Sigmoid colon (tissue), 7 donors: ENCODE measurements around the gene SLC22A2. TPM values are rescaled to one million over a fixed set of nuclear protein-coding genes. Genes with fewer than 3 reads are reported as not detected.
"Not testable (repeated sequence)": the region's sequence is repeated elsewhere in the genome, so short reads cannot be mapped to it uniquely, and the experiment has no call there.

Experiments
- DNase-seq: peaks from one replicate; pipeline ENCODE4 v3.0.0-alpha.2; 2019
- H3K27ac ChIP-seq, 4 donors: fragments of 200-600 bp; sonication (generic); one replicate each; pipeline ENCODE4 v1.5.1; 2016 to 2019; ENCODE audit warnings: mild to moderate bottlenecking in 1 of 4
- H3K27me3 ChIP-seq, 3 donors: fragments of 200-600 bp; sonication (generic); one replicate each; pipeline ENCODE4 v1.5.1; 2019; ENCODE audit warnings: mild to moderate bottlenecking in 1 of 3
- H3K36me3 ChIP-seq, 4 donors: fragments of 200-600 bp; sonication (generic); one replicate each; pipeline ENCODE4 v1.5.1; 2016 to 2019
- H3K4me1 ChIP-seq, 4 donors: fragments of 200-600 bp; sonication (generic); one replicate each; pipeline ENCODE4 v1.5.1; 2017 to 2019
- H3K4me3 ChIP-seq, 4 donors: fragments of 200-600 bp; sonication (generic); one replicate each; pipeline ENCODE4 v1.5.1; 2017 to 2019; ENCODE audit warnings: mild to moderate bottlenecking in 2 of 4, moderate library complexity in 1 of 4
- H3K9me3 ChIP-seq, 4 donors: fragments of 200-600 bp in 3 of 4; sonication (generic) in 3 of 4; one replicate each; pipeline versions ENCODE4 v1.5.1 to v1.6.1; 2013 to 2019
- CTCF ChIP-seq, 4 experiments: fragments of 450-650 bp in 3 of 4; fragments of 200-600 bp in 1 of 4; IDR thresholded peaks; one replicate each; pipeline ENCODE4 v1.5.1; 2016 to 2019; ENCODE audit warnings: antibody characterized with exemption in 4 of 4, mild to moderate bottlenecking in 3 of 4, moderate library complexity in 2 of 4
- EP300 ChIP-seq, 4 donors: sonication (generic); formaldehyde crosslinking; IDR thresholded peaks; one replicate each; pipeline ENCODE4 v1.6.1; 2017; ENCODE audit warnings: antibody characterized with exemption in 4 of 4
- POLR2A ChIP-seq, 2 donors: fragments of 450-650 bp; IDR thresholded peaks; one replicate each; pipeline ENCODE4 v1.6.1; 2016; ENCODE audit warnings: antibody characterized with exemption in 2 of 2, mild to moderate bottlenecking in 2 of 2, moderate library complexity in 2 of 2
- POLR2AphosphoS5 ChIP-seq, 4 donors: sonication (generic); formaldehyde crosslinking; IDR thresholded peaks; one replicate each; pipeline ENCODE4 v1.6.1; 2017; ENCODE audit warnings: antibody characterized with exemption in 4 of 4
- WGBS, 2 donors: extraction: QIAGEN DNeasy Blood & Tissue Kit; methylation state at CpG; one replicate each; pipeline ENCODE4 v1.1.7; 2013; 5-methylcytosine and 5-hydroxymethylcytosine counted together
- intact Hi-C: fragments of 100-400 bp; cut with DNase I; formaldehyde crosslinking; loops from one replicate; pipeline ENCODE4 v1.15.1; 2023
- polyA plus RNA-seq, 3 donors: library from polyadenylated mRNA; stranded (reverse); fragments of 200-250 nt; gene quantifications; one replicate each; pipeline ENCODE4 v1.2.3, GENCODE V29; 2013
- total RNA-seq, 4 donors: library from RNA; depleted of rRNA; stranded (reverse); fragments of >200 nt; gene quantifications; one replicate each; pipeline ENCODE4 v1.1.0, GENCODE V29; 2016
- donor health status: healthy with polysubstance abuse.
- donor health status: Bipolar disorder and iron deficiency.
- donor health status: healthy.

Gene SLC22A2
- total and polyA plus RNA-seq, 7 donors, result 0.27 to 0.99 (median 0.32) TPM; not detected in 3

- peaks cover 0 to 2% (median 0%) of the 10 kb centered on the region in 4 donors for H3K9me3 ChIP-seq
- intact Hi-C loops, result no loop called here
- H3K27me3 ChIP-seq, result no peaks in the 10 kb centered on the region
- H3K4me1 ChIP-seq, result peaks cover 0 to 26% (median 9%) of the 10 kb centered on the region in 4 donors
- H3K36me3 ChIP-seq, result no peaks in the 10 kb centered on the region
- H3K27ac ChIP-seq, result no peak overlapping the region
- no peak overlapping the region for H3K4me3 ChIP-seq
- TF ChIP-seq POLR2AphosphoS5 (IDR thresholded peaks at IDR 0.05), result no peak
- no peak for TF ChIP-seq CTCF (IDR thresholded peaks at IDR 0.05)
- no peak for TF ChIP-seq EP300 (IDR thresholded peaks at IDR 0.05)
- TF ChIP-seq POLR2A (IDR thresholded peaks at IDR 0.05), result no peak
- no peak for DNase-seq
- WGBS, 2 donors, result 40 to 67% methylated on average over 1 of the region's 1 CpG
Observed at GRCh38 chr6:160240691-160241084, 17.9 kb downstream of the SLC22A2 start.

GRCh38 chr6:160239929-160240690, 18.5 kb downstream of the SLC22A2 start:
- Histone ChIP-seq H3K4me1 (peaks cover 0 to 26% (median 9%) of the 10 kb centered on the region in 4 donors), H3K9me3 (peaks cover 0 to 2% (median 0%) of the 10 kb centered on the region in 4 donors), H3K27me3 (no peaks in the 10 kb centered on the region), H3K27ac (no peak overlapping the region), H3K36me3 (no peaks in the 10 kb centered on the region), H3K4me3 (no peak overlapping the region)
- DNase-seq, result no peak
- TF ChIP-seq EP300 (IDR thresholded peaks at IDR 0.05), result no peak
- no peak for TF ChIP-seq POLR2A (IDR thresholded peaks at IDR 0.05)
- TF ChIP-seq CTCF (IDR thresholded peaks at IDR 0.05), result no peak
- TF ChIP-seq POLR2AphosphoS5 (IDR thresholded peaks at IDR 0.05), result no peak
- intact Hi-C loops, result no loop called here
- 79 to 86% methylated on average over 4 of the region's 4 CpGs for WGBS, 2 donors

- H3K27ac ChIP-seq, result peak overlapping the region in 1 of 4 donors; percentile 69
Observed at GRCh38 chr6:160238761-160239751, 19.6 kb downstream of the SLC22A2 start.

GRCh38 chr6:160238278-160238711, 20.3 kb downstream of the SLC22A2 start:
- Histone ChIP-seq H3K4me3 (no peak overlapping the region), H3K4me1 (peaks cover 0 to 19% (median 4%) of the 10 kb centered on the region in 4 donors), H3K9me3 (peaks cover 0 to 2% (median 0%) of the 10 kb centered on the region in 4 donors), H3K27ac (peak overlapping the region in 2 of 4 donors; percentile 3 to 69), H3K27me3 (no peaks in the 10 kb centered on the region), H3K36me3 (no peaks in the 10 kb centered on the region)
- 10 to 49% methylated on average over 2 of the region's 2 CpGs for WGBS, 2 donors
- DNase-seq, result no peak
- TF ChIP-seq POLR2A (IDR thresholded peaks at IDR 0.05) (no peak), EP300 (IDR thresholded peaks at IDR 0.05) (no peak), POLR2AphosphoS5 (IDR thresholded peaks at IDR 0.05) (no peak), CTCF (IDR thresholded peaks at IDR 0.05) (no peak)
- intact Hi-C loops, result no loop called here

More at GRCh38 chr6:160238761-160239751, 19.6 kb downstream of the SLC22A2 start:
- WGBS, 2 donors, result 46 to 80% methylated on average over 5 of the region's 5 CpGs
- Histone ChIP-seq H3K36me3 (no peaks in the 10 kb centered on the region), H3K4me1 (peaks cover 0 to 19% (median 6%) of the 10 kb centered on the region in 4 donors), H3K27me3 (no peaks in the 10 kb centered on the region), H3K9me3 (peaks cover 0 to 2% (median 0%) of the 10 kb centered on the region in 4 donors), H3K4me3 (no peak overlapping the region)
- no peak for DNase-seq
- no peak for TF ChIP-seq CTCF (IDR thresholded peaks at IDR 0.05)
- no peak for TF ChIP-seq POLR2A (IDR thresholded peaks at IDR 0.05)
- no peak for TF ChIP-seq EP300 (IDR thresholded peaks at IDR 0.05)
- no peak for TF ChIP-seq POLR2AphosphoS5 (IDR thresholded peaks at IDR 0.05)
- intact Hi-C loops, result no loop called here

- H3K9me3 ChIP-seq, H3K27me3 ChIP-seq, H3K4me3 ChIP-seq, H3K36me3 ChIP-seq, intact Hi-C loops, DNase-seq: not testable (repeated sequence)
- Histone ChIP-seq H3K4me1 (peaks cover 0 to 19% (median 4%) of the 10 kb centered on the region in 4 donors), H3K27ac (peak overlapping the region in 2 of 4 donors; percentile 3 to 69)
- WGBS, 2 donors, result 6 to 48% methylated on average over 2 of the region's 2 CpGs
Observed at GRCh38 chr6:160237597-160238275, 20.9 kb downstream of the SLC22A2 start.

- H3K27me3 ChIP-seq, DNase-seq, H3K9me3 ChIP-seq, intact Hi-C loops, H3K4me3 ChIP-seq, H3K36me3 ChIP-seq, H3K27ac ChIP-seq: not testable (repeated sequence)
- H3K4me1 ChIP-seq, result peaks cover 0 to 19% (median 4%) of the 10 kb centered on the region in 4 donors
- 76 to 80% methylated on average over 2 of the region's 2 CpGs for WGBS, 2 donors
Observed at GRCh38 chr6:160236235-160236872, 22.3 kb downstream of the SLC22A2 start.
